HepG2 (cell line): Measurements from ENCODE around the gene CD4. TPM values are rescaled to one million over a fixed set of nuclear protein-coding genes. Genes with fewer than 3 reads are reported as not detected.

Experiments used
- DRAP1 ChIP-seq: IDR thresholded peaks from 2 replicates; pipeline ENCODE4 v1.6.1; 2016; ENCODE audit warnings: missing genetic modification reagents, missing compliant biosample characterization
- GPBP1L1 ChIP-seq: sonication (generic); formaldehyde crosslinking; IDR thresholded peaks from 2 replicates; pipeline ENCODE4 v1.5.0; 2020; ENCODE audit warnings: mild to moderate bottlenecking, missing genetic modification reagents
- HDAC6 ChIP-seq: fragments of 200-600 bp; sonication (generic); IDR thresholded peaks from 2 replicates; pipeline ENCODE4 v1.7.0; 2017; ENCODE audit warnings: mild to moderate bottlenecking, antibody characterized with exemption, low read length, low read depth
- ISL2 ChIP-seq: sonication (generic); formaldehyde crosslinking; IDR thresholded peaks from 2 replicates; pipeline ENCODE4 v1.5.0; 2020; ENCODE audit warnings: missing genetic modification reagents
- JUNB ChIP-seq: sonication (generic); formaldehyde crosslinking; IDR thresholded peaks from 2 replicates; pipeline ENCODE4 v1.8.0; 2022; ENCODE audit warnings: missing genetic modification reagents, mild to moderate bottlenecking, borderline replicate concordance
- KLF9 ChIP-seq: IDR thresholded peaks from 2 replicates; pipeline ENCODE4 v1.6.1; 2016; ENCODE audit warnings: low read depth
- NONO ChIP-seq, 2 experiments: fragments of 450-650 bp in 1 of 2; sonication (generic) in 1 of 2; formaldehyde crosslinking in 1 of 2; IDR thresholded peaks in 1 of 2; conservative IDR thresholded peaks in 1 of 2; 2 replicates each; pipeline versions ENCODE4 v1.6.1 to v1.8.0; 2017 to 2022; ENCODE audit warnings: mild to moderate bottlenecking in 1 of 2, missing genetic modification reagents in 1 of 2, moderate library complexity in 1 of 2
- PHF5A ChIP-seq: IDR thresholded peaks from one replicate; pipeline ENCODE4 v1.6.1; 2018; ENCODE audit warnings: low read depth, missing genetic modification reagents; ENCODE audit not compliant: unreplicated experiment
- RNF219 ChIP-seq: sonication (generic); formaldehyde crosslinking; IDR thresholded peaks from 2 replicates; pipeline ENCODE4 v1.5.0; 2020; ENCODE audit warnings: mild to moderate bottlenecking, missing genetic modification reagents
- SKIL ChIP-seq: sonication (generic); formaldehyde crosslinking; IDR thresholded peaks from 2 replicates; pipeline ENCODE4 v1.8.0; 2022; ENCODE audit warnings: missing genetic modification reagents, mild to moderate bottlenecking, moderate library complexity, borderline replicate concordance
- SMC3 ChIP-seq: IDR thresholded peaks from 2 replicates; pipeline ENCODE4 v1.6.1; 2011; ENCODE audit warnings: low read length, improper control_type of control experiment
- SOX5 ChIP-seq: IDR thresholded peaks from 2 replicates; pipeline ENCODE4 v1.6.1; 2016; ENCODE audit warnings: borderline replicate concordance
- SP2 ChIP-seq: sonication (generic); formaldehyde crosslinking; IDR thresholded peaks from 2 replicates; pipeline ENCODE4 v1.5.1; 2020; ENCODE audit warnings: mild to moderate bottlenecking, missing genetic modification reagents
- TBL1XR1 ChIP-seq: fragments of 150-350 bp; IDR thresholded peaks from 2 replicates; pipeline ENCODE4 v1.6.1; 2014; ENCODE audit warnings: borderline replicate concordance, low read length; ENCODE audit not compliant: partially characterized antibody
- TFE3 ChIP-seq: IDR thresholded peaks from 2 replicates; pipeline ENCODE4 v1.6.1; 2016
- ZNF205 ChIP-seq: IDR thresholded peaks from 2 replicates; pipeline ENCODE4 v1.6.1; 2018; ENCODE audit warnings: missing biosample characterization, missing genetic modification reagents
- ZNF253 ChIP-seq: sonication (generic); formaldehyde crosslinking; IDR thresholded peaks from 2 replicates; pipeline ENCODE4 v1.8.0; 2022; ENCODE audit warnings: mild to moderate bottlenecking, missing genetic modification reagents, borderline replicate concordance
- ZNF274 ChIP-seq: sonication (generic); formaldehyde crosslinking; IDR thresholded peaks from 2 replicates; pipeline ENCODE4 v1.5.1; 2020; ENCODE audit warnings: mild to moderate bottlenecking, missing genetic modification reagents
- ZNF33A ChIP-seq: sonication (generic); formaldehyde crosslinking; IDR thresholded peaks from 2 replicates; pipeline ENCODE4 v1.5.1; 2020; ENCODE audit warnings: missing genetic modification reagents, mild to moderate bottlenecking, moderate library complexity, borderline replicate concordance
- ZNF616 ChIP-seq: sonication (generic); formaldehyde crosslinking; IDR thresholded peaks from 2 replicates; pipeline ENCODE4 v1.5.0; 2020; ENCODE audit warnings: low read depth, mild to moderate bottlenecking, missing genetic modification reagents
- ZNF670 ChIP-seq: sonication (generic); formaldehyde crosslinking; IDR thresholded peaks from 2 replicates; pipeline ENCODE4 v1.8.0; 2022; ENCODE audit warnings: mild to moderate bottlenecking, missing genetic modification reagents, borderline replicate concordance
- ZNF784 ChIP-seq: sonication (generic); formaldehyde crosslinking; IDR thresholded peaks from 2 replicates; pipeline ENCODE4 v1.5.1; 2020; ENCODE audit warnings: missing genetic modification reagents, mild to moderate bottlenecking, borderline replicate concordance
- polyA plus RNA-seq, 8 experiments: library from polyadenylated mRNA; depleted of rRNA in 3 of 8; stranded (reverse) in 7 of 8; unstranded in 1 of 8; fragments of >200 nt; fragmentation: Illumina TruSeq in 4 of 8; extraction: Trizol in 4 of 8; gene quantifications; 2 replicates each; pipeline versions ENCODE4 v1.2.1 to v1.2.3, GENCODE V29; 2011 to 2016; ENCODE audit warnings: low read depth in 4 of 8, missing spikeins in 1 of 8, mixed read lengths in 1 of 8; ENCODE audit not compliant: insufficient read depth in 1 of 8
- total RNA-seq, 5 experiments: library from RNA; depleted of rRNA; stranded (reverse); fragments of >200 nt; fragmentation: Illumina TruSeq; extraction: Trizol; gene quantifications; 2 replicates each; pipeline ENCODE4 v1.2.3, GENCODE V29; 2016; ENCODE audit warnings: low read depth in 1 of 5

The CD4 gene
- total and polyA plus RNA-seq, 2 of the 13 experiments (the other 11 are each of a cell fraction or from before 2014, with no cell fraction given), result 0.07 to 0.95 TPM

- TF ChIP-seq SOX5 (CRISPR knock-in tag) (no peak), TFE3 (CRISPR knock-in tag) (no peak), NONO (IDR thresholded peaks at IDR 0.05) (no peak), NONO (CRISPR knock-in tag; conservative IDR thresholded peaks at IDR 0.05) (no peak), KLF9 (CRISPR knock-in tag) (no peak), HDAC6 (no peak), ZNF784 (CRISPR knock-in tag) (no peak), JUNB (CRISPR knock-in tag) (no peak), GPBP1L1 (CRISPR knock-in tag) (no peak), ZNF33A (CRISPR knock-in tag) (0 out of 2 replicates have a peak, but pooled peaks have one; percentile 26), PHF5A (CRISPR knock-in tag) (no peak), TBL1XR1 (peak; percentile 14), RNF219 (CRISPR knock-in tag) (no peak), ZNF253 (CRISPR knock-in tag) (no peak), SKIL (no peak), ISL2 (CRISPR knock-in tag) (no peak), SP2 (CRISPR knock-in tag) (no peak), ZNF670 (CRISPR knock-in tag) (0 out of 2 replicates have a peak, but pooled peaks have one; percentile 1), DRAP1 (CRISPR knock-in tag) (no peak), ZNF616 (CRISPR knock-in tag) (no peak), ZNF205 (CRISPR knock-in tag) (no peak), SMC3 (peak; percentile 87), ZNF274 (CRISPR knock-in tag) (no peak)
Measured at GRCh38 chr12:6753772-6754356, 35.5 kb upstream of the CD4 start (continued).
